ENCODE results near the gene TAAR6.
"Not testable (repeated sequence)": the region's sequence is repeated elsewhere in the genome, so short reads cannot be mapped to it uniquely, and the experiment has no call there.

TAAR6 gene

GRCh38 chr6:132592855-132593254 is 22.7 kb downstream of the TAAR6 start:
- FAIRE-seq, result no peak

GRCh38 chr6:132596201-132596600 is 26.1 kb downstream of the TAAR6 start:
- no peak for FAIRE-seq

GRCh38 chr6:132598473-132598872 is 28.4 kb downstream of the TAAR6 start:
- FAIRE-seq, result no peak

GRCh38 chr6:132600900-132601299 is 30.8 kb downstream of the TAAR6 start:
- not testable (repeated sequence) for FAIRE-seq

GRCh38 chr6:132604635-132605152 is 34.6 kb downstream of the TAAR6 start:
- FAIRE-seq, result no peak

GRCh38 chr6:132607544-132608233 is 37.6 kb downstream of the TAAR6 start:
- FAIRE-seq, result no peak

- no peak for FAIRE-seq
Observed at GRCh38 chr6:132611616-132612015, 41.5 kb downstream of the TAAR6 start.

GRCh38 chr6:132612449-132613108 is 42.5 kb downstream of the TAAR6 start:
- no peak for FAIRE-seq

- no peak for FAIRE-seq
Observed at GRCh38 chr6:132614554-132614953, 44.4 kb downstream of the TAAR6 start.

- FAIRE-seq, result no peak
Observed at GRCh38 chr6:132616677-132617076, 46.6 kb downstream of the TAAR6 start.
